ENCODE measurements around the gene SBK2.
"Not testable (repeated sequence)": the region's sequence is repeated elsewhere in the genome, so short reads cannot be mapped to it uniquely, and the experiment has no call there.

Gene SBK2

GRCh38 chr19:55536366-55536765 lies 567 bp downstream of the SBK2 start:
- no peak for DNase-seq (ENCODE audit: low read depth in 1 of 2, low spot score in 1 of 2)

GRCh38 chr19:55535965-55536350 lies 975 bp downstream of the SBK2 start:
- DNase-seq (ENCODE audit: low read depth in 1 of 2, low spot score in 1 of 2) = no peak

- no peak for DNase-seq (ENCODE audit: low read depth in 1 of 2, low spot score in 1 of 2)
Observed at GRCh38 chr19:55535173-55535964, 1.6 kb downstream of the SBK2 start.

DNA sequence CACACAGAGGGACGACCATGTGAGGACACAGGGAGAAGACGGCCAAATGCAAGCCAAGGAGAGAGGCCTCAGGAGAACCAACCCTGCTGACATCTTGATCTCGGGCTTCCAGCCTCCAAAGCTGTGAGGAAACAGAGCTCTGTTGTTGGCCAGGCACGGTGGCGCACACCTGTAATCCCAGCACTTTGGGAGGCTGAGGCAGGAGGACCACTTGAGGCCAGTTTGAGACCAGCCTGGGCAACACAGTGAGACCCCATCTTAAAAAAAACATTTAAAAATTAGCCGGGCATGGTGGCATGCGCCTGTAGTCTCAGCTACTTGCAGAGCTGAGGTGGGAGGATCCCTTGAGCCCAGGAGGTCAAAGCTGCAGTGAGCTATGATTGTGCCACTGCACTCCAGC lies 2.7 kb downstream of the SBK2 start:
- not testable (repeated sequence) for DNase-seq (ENCODE audit: low read depth in 1 of 2, low spot score in 1 of 2)

GRCh38 chr19:55530996-55531395 lies 5.9 kb downstream of the SBK2 start:
- no peak for DNase-seq (ENCODE audit: low read depth in 1 of 2, low spot score in 1 of 2)

DNA sequence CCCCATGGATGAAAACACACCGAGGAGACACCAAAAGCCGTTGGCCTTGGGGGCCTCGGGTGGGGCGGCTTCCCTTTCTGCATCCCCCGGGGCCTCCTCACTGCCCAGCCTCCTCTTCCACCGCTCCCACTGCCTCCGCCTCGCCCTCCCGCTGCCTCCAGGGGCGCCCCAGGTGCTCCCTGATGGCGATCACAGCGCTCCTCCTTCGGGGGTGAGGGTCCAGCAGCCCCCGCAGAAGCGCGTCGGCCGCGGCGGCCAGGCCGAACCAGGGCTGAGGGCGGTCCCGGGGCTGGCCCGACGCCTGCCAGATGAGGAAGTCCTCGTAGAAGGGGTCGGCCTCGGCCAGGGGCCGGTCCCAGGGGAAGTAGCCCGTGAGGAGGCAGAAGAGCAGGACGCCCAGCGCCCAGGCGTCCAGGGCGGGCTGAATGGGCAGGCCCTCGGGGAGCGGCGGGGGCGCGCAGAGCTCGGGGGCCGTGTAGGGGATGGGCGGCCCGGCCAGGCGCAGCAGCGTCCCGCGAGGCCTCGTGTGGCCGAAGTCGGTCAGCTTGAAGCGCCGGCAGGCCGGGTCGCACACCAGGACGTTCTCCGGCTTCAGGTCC lies 7.2 kb downstream of the SBK2 start:
- no peak for DNase-seq (ENCODE audit: low read depth in 1 of 2, low spot score in 1 of 2)

- no peak for DNase-seq (ENCODE audit: low read depth in 1 of 2, low spot score in 1 of 2)
Observed at GRCh38 chr19:55528030-55528803, 8.7 kb downstream of the SBK2 start.

- DNase-seq (ENCODE audit: low read depth in 1 of 2, low spot score in 1 of 2) = no peak
Observed at GRCh38 chr19:55527197-55528029, 9.5 kb downstream of the SBK2 start.

DNA sequence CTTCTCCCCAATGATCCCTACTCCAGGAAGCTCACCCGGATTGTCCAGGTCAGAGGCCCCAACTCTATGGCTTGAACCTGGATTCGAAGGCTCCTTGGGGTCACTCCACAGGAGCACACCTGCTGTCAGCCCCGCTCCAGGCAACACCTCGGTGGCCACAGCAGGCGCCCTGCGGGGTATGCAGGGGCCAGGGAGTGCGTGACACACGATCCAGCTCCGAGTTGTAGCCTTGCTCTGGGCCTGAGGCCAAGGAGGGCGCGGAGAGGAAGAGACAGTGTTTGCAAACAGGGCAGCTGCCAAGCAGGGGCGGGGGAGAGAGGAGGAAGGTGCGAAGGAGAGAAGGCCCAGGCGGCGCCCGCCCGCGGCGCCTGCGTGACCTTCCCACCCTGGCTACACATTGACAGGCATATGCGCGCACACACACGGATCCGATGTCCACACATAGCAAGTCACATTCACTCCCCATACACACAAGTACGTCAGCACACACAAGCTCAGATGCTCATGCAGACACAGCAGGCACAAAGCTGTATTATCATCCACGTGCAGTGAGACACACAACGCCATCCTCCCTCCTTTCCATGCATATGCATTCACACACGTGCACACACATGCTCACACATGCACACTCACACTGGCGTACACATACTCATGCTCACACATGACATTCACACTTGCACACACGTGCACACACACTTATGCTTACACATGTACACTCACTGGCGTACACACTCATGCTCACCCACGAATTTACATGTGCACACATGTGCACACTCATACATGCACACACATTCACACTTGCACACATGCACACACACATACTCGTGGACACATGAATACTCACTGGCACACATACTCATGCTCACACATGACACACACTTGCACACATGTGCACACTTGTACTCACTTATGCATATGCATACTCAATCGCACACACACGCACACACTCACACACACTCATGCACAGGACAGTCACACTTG lies 10.4 kb downstream of the SBK2 start:
- DNase-seq (ENCODE audit: low read depth in 1 of 2, low spot score in 1 of 2) = no peak

- DNase-seq (ENCODE audit: low read depth in 1 of 2, low spot score in 1 of 2) = no peak
Observed at GRCh38 chr19:55525289-55526101, 11.4 kb downstream of the SBK2 start.

- no peak for DNase-seq (ENCODE audit: low read depth in 1 of 2, low spot score in 1 of 2)
Observed at GRCh38 chr19:55520691-55521292, 16.1 kb downstream of the SBK2 start.

DNA sequence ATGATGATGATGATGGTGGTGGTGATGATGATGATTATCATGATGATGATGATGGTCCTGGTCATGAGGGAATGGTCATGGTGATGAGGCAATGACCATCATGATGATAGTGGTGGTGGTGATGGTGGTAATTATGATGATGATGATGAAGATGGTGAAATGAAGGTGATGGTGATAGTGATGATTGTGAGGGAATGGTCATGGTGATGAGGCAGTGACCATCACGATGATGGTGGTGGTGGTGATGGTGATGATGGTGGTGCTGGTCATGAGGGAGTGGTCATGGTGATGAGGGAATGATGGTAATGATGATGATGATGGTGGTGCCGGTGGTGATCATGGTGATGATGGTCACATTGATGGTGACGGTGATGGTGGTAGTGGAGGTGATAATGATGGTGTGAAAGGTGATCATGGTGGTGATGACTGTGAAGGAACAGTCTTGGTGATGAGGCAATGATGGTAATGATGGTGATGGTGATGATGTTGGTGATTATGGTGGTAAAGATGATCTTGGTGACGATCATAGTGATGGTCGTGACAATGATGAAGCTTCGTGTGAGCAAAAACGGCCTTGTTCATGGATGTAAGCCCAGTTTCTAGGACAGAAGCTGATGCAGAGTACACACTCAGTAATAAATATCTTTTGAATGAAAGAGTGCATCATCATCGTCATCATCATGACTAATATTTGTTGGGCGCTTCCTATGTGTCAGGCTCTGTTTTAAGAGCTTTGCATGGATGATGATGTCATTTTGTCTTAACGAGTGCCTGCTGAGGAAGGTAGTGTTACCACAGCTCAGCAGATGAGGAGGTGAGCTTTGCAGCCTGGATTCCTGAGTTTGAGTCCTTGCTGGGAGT lies 17.3 kb downstream of the SBK2 start:
- no peak for DNase-seq (ENCODE audit: low read depth in 1 of 2, low spot score in 1 of 2)

GRCh38 chr19:55516878-55517620 lies 19.9 kb downstream of the SBK2 start:
- DNase-seq (ENCODE audit: low read depth in 1 of 2, low spot score in 1 of 2) = peak; percentile 83

GRCh38 chr19:55508120-55508519 lies 28.8 kb downstream of the SBK2 start:
- no peak for DNase-seq (ENCODE audit: low read depth in 1 of 2, low spot score in 1 of 2)

GRCh38 chr19:55504981-55505380 lies 32.0 kb downstream of the SBK2 start:
- DNase-seq (ENCODE audit: low read depth in 1 of 2, low spot score in 1 of 2) = no peak

GRCh38 chr19:55504252-55504603 lies 32.7 kb downstream of the SBK2 start:
- no peak for DNase-seq (ENCODE audit: low read depth in 1 of 2, low spot score in 1 of 2)
